Coronary artery (tissue), 2 donors: ENCODE results near the gene CLEC10A.
A peak's percentile ranks its signal among the peaks of the same experiment; 100 is the strongest.
"Not testable (repeated sequence)": the region's sequence is repeated elsewhere in the genome, so short reads cannot be mapped to it uniquely, and the experiment has no call there.

Experiments
- DNase-seq: peaks from one replicate; pipeline ENCODE4 v3.0.0-alpha.2; 2017; ENCODE audit warnings: low spot score
- H3K27ac ChIP-seq, 2 donors: fragments of 200-600 bp; sonication (generic); one replicate each; pipeline ENCODE4 v1.5.1; 2016 to 2019
- H3K4me3 ChIP-seq: fragments of 200-600 bp; sonication (generic); 2 replicates; pipeline ENCODE4 v1.5.1; 2016; ENCODE audit warnings: mild to moderate bottlenecking, moderate library complexity
- TF ChIP-seq, protein P1 (sequence below): fragments of 200-600 bp; sonication (generic); IDR thresholded peaks from one replicate; pipeline ENCODE4 v1.5.1; 2019; ENCODE audit warnings: antibody characterized with exemption

CLEC10A gene

DNA sequence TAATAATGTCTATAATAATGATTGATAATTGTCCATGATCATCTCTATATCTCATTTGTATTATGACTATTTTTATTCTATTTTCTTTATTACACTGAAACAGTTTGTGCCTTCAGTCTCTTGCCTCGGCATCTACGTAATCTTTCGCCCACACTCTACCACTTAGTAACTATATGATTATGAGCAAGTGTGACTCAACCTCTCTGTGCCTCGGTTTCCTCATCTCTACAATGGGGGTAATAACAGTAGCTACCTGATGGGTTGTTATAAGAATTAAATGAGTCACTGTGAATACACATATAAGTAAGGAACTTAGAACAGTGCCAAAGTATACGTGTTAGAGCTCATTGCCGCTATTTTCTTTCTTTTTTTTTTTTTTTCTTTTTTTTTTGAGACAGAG lies 32.5 kb downstream of the CLEC10A start:
- DNase-seq: no peak
- H3K27ac ChIP-seq: no peak overlapping the region
- TF ChIP-seq, protein P1, sequence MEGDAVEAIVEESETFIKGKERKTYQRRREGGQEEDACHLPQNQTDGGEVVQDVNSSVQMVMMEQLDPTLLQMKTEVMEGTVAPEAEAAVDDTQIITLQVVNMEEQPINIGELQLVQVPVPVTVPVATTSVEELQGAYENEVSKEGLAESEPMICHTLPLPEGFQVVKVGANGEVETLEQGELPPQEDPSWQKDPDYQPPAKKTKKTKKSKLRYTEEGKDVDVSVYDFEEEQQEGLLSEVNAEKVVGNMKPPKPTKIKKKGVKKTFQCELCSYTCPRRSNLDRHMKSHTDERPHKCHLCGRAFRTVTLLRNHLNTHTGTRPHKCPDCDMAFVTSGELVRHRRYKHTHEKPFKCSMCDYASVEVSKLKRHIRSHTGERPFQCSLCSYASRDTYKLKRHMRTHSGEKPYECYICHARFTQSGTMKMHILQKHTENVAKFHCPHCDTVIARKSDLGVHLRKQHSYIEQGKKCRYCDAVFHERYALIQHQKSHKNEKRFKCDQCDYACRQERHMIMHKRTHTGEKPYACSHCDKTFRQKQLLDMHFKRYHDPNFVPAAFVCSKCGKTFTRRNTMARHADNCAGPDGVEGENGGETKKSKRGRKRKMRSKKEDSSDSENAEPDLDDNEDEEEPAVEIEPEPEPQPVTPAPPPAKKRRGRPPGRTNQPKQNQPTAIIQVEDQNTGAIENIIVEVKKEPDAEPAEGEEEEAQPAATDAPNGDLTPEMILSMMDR: no peak
- H3K4me3 ChIP-seq: no peak overlapping the region

GRCh38 chr17:7046725-7047397 lies 33.2 kb downstream of the CLEC10A start:
- not testable (repeated sequence) for H3K27ac ChIP-seq, DNase-seq

GRCh38 chr17:7046127-7046724 lies 33.8 kb downstream of the CLEC10A start:
- peak overlapping the region; percentile 46 for H3K4me3 ChIP-seq

More at GRCh38 chr17:7046725-7047397, 33.2 kb downstream of the CLEC10A start:
- H3K4me3 ChIP-seq: peak overlapping the region; percentile 46

DNA sequence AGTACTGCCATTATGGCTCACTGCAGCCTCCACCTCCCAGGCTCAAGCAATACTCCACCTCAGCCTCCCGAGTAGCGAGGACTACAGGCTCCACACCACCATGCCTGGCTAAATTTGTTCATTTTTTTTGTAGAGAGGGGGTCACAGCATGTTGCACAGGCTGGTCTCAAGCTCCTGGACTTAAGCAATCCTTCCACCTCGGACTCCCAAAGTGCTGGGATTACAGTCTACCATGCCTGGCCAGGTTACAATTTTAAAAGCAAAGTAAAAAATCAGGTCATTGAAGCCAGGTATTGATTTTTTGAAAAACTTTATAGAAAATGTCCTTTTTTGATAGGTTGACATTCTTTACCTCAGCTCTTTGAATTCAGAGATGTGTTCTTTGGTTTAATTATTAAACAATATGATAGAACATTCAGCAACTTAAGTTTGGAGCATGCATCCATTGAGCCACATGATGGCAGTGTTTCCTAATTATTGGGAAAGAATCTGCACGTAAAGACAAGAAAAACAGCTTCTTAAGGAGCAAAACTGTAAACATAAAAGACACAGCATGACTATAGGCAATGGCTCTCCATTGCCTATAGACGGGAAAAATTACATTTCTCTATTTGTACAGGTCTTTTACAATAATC lies 34.4 kb downstream of the CLEC10A start:
- no peak for DNase-seq
- H3K27ac ChIP-seq: no peak overlapping the region
- TF ChIP-seq, protein P1: peak; percentile 57
- peak overlapping the region; percentile 46 for H3K4me3 ChIP-seq

More at GRCh38 chr17:7046127-7046724, 33.8 kb downstream of the CLEC10A start:
- TF ChIP-seq, protein P1: no peak
- no peak for DNase-seq
- no peak overlapping the region for H3K27ac ChIP-seq

DNA sequence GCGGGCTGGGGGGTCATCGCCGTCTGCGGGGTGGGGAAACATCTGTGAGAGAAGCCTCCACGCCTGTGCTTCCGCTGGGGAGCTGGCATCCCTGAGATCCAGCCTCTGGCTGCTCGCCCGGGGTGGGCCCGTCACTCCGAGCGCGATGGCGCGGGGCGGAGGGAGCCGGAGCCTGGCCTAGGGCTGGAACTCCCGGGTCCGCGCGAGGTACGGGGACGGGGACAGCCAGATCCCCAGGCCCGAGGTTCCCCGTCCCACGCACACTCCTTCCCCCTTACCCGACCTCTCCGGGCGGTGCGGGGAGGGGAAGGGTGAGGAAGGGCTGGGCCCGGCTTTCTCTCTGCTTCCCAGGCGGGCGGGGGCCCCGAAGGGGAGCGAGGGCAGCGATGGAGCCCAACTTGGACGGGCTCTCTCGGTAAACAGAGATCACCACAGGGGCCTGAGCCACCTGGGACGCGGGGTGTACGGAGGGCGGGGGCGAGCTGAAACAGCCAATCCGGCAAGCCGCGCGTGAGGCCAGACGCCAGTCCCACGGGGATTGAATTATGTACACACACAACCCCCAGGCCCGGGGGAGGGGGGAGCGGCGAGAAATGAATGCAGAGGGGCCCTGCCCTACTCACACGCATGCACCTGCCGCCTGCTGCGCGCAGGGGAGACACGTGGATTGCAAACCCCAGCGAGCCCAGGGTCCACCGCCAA lies 36.4 kb downstream of the CLEC10A start, which contains the start of gene SLC16A11:
SLC16A11 (minus strand) TSS at position 596 of the 702 bp plus-strand sequence; CDS start at position 17, 579 bp downstream.
- Histone ChIP-seq H3K4me3 (peak within 1 kb of the TSS; percentile 72), H3K27ac (peak within 1 kb of the TSS in 1 of 2 donors; percentile 5)
- TF ChIP-seq, protein P1: no peak
- no peak for DNase-seq

DNA sequence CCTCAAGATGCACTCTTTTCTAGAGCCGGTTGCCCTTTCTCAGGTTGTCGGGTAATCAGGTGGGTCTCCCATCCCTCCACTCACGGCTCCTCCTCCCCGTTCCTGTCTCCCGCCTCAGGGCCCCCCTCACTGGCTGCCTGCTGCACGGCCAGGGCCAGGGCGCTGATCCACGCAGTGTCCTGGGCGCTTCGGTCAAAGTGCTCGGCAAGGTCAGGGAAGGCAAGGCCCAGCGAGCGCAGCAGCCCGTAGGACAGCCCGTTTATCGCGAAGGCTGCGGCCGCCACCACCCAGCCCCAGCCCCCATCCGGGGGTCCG lies 36.9 kb downstream of the CLEC10A start:
- TF ChIP-seq, protein P1: no peak
- DNase-seq: no peak
- peak overlapping the region in 1 of 2 donors; percentile 5 for H3K27ac ChIP-seq
- peak overlapping the region; percentile 72 for H3K4me3 ChIP-seq

DNA sequence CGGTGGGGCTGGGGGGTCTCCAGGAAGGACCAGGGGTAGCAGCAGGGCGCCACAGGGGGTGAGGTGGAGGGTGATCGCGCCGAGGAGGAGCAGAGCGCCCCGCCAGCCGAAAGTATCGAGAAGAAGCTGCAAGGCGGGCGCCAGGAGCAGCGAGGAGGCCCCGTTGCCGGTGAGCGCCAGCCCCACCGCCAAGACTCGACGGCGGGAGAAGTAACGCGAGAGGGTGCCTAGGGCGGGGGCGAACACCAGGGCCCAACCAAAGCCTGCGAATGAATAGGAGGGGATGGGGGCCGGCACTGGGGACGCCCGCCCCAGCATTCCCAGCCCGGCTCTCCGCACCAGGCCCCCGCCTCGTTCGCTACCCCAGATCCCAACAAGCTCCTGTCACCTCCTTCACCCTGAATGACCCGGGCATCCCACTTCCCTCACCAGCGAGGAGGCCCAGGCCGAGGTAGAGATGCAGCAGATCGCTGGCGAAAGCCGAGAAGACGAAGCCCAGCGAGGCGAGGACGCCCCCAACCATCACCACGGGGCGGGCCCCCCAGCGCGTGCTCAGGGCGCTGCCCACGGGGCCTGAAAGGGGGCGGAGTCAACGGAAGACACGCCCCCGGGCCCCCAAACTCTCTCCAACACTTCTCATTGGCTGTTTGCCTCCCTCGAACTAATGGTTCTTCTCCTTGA lies 37.4 kb downstream of the CLEC10A start:
- TF ChIP-seq, protein P1: no peak
- no peak for DNase-seq
- Histone ChIP-seq H3K27ac (no peak overlapping the region), H3K4me3 (peak overlapping the region; percentile 72)
